Fibroblast of skin of right biceps (primary cell): ENCODE results near the gene ZNG1A.
A peak's percentile ranks its signal among the peaks of the same experiment; 100 is the strongest.
"Not testable (repeated sequence)": the region's sequence is repeated elsewhere in the genome, so short reads cannot be mapped to it uniquely, and the experiment has no call there.

Experiments used
- DNase-seq: peaks from one replicate; pipeline ENCODE4 v3.0.0-alpha.2; 2013

ZNG1A gene

DNA sequence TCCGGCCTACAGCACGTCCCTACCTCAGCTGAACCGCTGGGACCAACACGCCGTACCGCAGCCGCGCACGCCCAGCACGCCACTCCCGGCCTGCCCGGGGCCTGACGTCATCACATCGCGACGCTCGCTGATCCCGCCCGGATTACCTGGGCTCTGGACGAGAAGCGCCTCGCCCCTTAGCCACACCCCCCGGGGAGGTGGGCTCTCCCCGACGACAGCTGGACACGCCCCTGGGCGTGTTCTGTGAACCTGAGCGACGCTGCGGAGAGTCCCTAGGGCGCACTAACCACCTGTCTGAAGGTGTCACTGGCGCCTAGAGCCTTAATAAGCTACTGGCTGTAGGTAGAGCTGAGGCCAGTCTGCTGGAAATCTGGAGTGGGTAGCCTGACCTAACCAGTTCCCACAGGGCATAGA lies at the start of gene ZNG1A:
Gene ZNG1A, minus strand, starts transcription at position 87 of the 414 bp plus-strand sequence. CDS start 87 bp downstream, outside the sequence.
- not testable (repeated sequence) for DNase-seq

DNA sequence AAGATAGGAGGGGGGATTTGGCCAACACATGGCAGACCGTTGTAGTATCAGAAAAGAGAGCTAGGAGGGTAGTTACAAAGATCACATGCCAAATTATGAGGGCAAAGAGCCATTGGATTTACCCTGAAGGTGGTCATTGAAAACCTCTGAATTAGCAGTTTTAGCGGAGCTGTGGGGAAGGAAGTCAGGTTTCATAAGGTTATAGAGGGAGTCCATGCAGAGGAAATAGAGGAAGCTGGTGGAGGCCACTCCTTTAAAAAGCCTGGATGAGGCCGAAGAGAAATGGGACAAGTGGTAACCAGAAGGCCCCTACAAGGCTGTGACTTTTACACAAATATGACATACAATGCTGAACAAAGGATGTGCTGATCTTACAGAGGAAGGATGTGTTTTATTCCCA lies 49.0 kb upstream of the ZNG1A start:
- no peak for DNase-seq

DNA sequence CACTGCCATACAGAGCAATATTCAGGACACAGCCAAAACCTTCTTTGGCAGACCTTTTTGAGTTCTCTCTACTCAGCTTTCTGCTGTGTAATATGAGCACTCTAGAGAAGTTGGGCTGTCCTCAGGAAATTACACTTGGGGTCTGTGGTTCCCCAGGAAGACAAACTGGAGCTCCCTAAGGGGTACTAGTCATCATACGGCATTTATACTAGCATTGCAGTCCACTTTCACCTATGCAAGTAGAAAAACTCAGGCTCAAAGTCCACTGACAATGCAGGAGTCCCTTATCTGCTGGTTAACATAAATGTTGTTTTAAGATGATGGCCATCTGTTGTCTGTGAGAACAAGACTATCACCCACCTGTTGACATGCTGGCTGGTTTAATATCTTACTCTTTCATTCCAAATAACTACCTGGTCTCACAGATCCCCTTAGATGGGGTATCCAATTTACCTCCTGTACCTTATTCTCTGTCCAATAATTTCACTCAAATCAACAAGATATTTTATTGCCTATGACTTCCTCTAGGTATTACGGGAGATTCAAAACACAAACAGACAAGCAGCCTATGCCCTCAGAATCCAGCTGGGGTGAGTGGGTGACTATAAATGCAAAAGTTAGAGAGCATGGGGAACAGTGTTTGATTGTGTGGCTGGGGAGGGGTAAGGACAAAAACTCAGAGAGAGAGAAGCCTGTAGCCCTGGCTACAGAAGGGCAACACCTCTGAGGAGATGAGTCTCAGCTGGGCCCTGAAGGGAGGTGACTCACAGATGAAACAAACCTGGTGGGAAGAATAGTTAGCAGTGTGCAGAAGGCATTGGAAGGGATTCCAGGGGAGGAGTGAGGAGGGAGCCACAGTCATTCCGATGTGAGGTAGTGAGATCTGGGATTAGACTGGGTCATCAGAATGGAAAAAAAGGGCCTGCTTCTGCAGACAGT lies 46.0 kb upstream of the ZNG1A start:
- DNase-seq = no peak

- DNase-seq = no peak
These were observed 45.2 kb upstream of the ZNG1A start for GRCh38 chr9:224026-224425.

GRCh38 chr9:223152-223551 lies 44.3 kb upstream of the ZNG1A start:
- DNase-seq = no peak

DNA sequence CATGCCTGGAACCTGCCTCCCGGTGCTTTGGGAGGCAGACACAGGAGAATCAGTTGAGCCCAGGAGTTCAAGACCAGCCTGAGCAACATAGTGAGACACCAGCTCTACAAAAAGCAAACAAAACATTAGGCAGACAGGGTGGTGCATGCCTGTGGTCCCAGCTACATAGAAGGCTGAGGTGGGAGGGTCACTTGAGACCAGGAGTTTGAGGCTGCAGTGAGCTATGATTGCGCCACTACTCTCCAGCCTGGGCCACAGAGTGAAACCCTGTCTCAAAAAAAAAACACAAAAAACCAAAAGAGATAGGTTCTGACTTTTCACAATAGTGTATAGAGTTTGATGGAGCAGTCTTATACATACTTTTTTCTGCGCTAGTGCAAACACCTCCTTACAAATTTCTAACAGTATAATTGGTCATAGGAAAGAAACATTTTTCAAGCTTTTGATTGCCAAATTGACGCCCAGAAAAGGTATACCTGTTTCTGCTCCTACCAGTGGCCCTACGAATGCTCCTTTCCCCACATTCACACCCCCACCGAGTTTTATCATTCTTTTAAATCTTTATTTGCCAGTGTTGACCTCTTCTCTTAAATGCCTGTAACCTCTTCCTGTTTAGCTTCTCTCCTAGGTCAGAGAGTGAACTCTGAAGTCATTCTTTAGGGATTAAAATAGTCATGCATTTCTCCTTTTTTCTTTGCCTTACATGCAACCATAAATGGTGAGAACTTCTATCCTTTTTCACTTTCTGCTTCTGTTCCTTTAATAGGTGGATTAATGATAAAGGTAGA lies 43.3 kb upstream of the ZNG1A start:
- no peak for DNase-seq

DNA sequence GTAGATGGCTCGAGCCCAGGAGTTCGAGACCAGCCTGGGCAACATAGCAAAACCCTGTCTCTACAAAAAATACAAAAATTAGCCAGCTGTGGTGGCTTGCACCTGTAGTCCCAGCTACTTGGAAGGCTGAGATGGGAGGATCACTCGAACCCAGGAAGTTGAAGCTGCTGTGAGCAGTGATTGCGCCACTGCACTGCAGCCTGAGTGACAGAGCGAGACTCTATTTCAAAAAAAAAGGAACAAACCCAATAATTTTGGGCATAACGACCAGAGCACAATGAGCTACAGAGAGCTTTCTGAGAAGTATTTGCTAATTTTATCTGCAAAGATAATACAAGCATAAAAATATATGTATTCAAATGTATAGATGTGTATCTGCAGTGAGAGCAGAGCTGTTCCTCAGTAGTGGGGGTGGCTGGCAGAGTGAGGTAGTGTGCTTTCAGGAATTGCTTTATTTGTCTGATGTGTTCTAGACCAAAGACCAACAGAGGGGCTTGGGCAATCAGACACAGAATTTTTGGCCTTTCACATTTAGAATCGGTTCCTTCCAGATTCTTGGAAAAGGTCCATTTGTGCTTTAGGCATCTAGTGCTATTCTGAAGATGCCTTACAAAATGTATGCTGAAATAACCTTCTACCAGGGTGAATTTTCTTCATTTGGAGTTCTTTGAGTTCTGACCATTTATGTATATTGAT lies 41.0 kb upstream of the ZNG1A start:
- no peak for DNase-seq

- not testable (repeated sequence) for DNase-seq
These were observed 40.2 kb upstream of the ZNG1A start for GRCh38 chr9:219036-219435.

DNA sequence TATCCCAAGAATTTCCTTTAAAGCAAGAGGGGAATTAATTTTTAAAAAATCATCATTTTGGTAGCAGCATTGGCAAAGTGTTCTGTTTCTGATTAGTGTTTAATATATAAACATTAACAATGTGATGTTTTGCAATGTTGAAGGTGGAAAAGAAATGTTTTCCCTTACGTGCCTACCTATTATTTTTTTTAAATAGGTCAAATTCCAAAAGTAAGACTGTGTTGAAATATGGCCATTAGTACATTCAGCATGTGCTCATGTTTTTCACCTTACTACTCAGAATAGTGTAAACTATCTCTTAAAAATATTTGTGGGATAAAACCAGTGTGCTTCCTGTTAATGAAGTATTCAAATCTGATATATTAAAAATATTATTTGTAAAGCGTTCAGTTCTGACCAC lies 39.1 kb upstream of the ZNG1A start:
- DNase-seq = no peak

DNA sequence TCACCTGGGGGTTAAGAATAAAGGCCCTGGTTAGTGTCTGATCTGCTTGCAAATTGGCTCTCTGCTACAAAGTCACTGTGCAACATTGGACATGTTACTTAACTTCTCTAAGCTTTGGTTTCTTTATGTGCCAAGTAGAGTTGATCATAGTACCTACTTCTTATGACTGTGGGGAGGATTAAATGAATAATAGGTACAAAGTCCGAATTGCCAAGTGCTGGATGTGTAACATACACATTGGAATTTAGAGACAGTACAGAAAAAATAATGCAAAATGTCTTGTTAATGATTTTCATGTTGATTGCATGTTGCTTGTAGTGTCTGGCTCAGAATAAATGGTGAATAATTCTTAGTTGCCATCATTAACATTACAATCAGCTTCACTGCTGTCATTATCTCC lies 38.0 kb upstream of the ZNG1A start:
- DNase-seq = no peak

GRCh38 chr9:215631-216155 lies 36.8 kb upstream of the ZNG1A start:
- DNase-seq = no peak

GRCh38 chr9:214648-215493 lies 36.0 kb upstream of the ZNG1A start, which contains the start of gene DOCK8:
TSS of gene DOCK8 (plus strand) at chr9:214865. CDS start at chr9:214977, 112 bp downstream.
- DNase-seq = peak; percentile 11

- no peak for DNase-seq
These were observed 35.4 kb upstream of the ZNG1A start for GRCh38 chr9:214351-214647.

DNA sequence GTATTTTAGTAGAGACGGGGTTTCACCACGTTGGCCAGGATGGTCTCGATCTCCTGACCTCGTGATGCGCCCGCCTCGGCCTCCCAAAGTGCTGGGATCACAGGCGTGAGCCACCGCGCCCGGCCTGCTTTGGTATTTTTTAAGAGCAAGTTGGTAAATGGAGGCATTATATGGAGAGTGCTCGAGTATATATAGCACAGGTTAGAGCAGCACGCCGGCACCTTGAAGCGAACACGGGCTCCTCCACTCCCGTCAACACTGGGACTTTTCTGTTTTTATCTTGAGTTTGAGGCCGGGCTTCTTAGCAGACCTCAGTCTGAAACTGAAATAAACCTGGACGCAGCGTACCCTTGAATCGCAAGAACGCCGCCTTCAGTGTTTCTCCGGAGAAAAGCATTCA lies 35.0 kb upstream of the ZNG1A start:
- not testable (repeated sequence) for DNase-seq

DNA sequence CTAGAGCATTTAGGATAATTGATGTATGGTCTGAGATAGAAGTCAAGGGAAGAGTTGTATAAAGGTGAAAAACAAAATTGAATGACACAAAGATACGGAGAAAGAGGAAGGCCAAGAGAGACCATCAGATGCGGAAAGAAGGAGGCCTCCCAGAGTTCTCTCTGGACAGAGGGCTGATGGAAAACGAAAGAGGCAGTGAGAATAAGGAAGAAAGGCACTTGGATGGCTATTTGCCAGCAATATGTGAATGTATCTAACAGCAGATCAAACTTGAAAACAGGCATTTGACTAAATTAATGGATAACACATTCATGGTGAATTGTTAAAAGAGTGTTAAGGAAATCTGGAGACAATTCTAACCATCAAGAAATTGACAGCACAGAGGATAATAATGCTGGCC lies 33.4 kb upstream of the ZNG1A start:
- no peak for DNase-seq

- DNase-seq = no peak
These were observed 32.7 kb upstream of the ZNG1A start for GRCh38 chr9:211557-211956.

GRCh38 chr9:211036-211435 lies 32.2 kb upstream of the ZNG1A start:
- DNase-seq = no peak

- no peak for DNase-seq
These were observed 30.4 kb upstream of the ZNG1A start for GRCh38 chr9:209143-209758.

DNA sequence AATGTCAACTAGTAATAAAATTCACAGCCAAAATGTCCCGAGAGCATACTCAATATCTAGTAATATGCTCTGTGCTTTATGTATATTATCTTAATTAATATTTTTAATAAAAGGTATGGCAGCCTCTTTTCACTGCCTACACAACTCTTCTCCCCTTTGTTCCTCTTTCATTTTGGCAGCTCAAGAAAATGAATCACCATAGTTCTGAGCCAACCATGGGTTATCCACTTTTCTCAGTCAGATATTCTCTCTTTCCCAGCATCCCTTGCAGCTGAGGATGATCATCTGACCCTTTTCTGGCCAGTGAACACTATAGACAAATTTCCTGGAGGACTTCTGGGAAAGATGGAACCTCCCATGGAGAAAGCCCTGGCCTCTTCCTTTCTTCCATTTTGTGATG lies 27.6 kb upstream of the ZNG1A start:
- DNase-seq = no peak

GRCh38 chr9:199601-200000 lies 20.7 kb upstream of the ZNG1A start:
- not testable (repeated sequence) for DNase-seq

DNA sequence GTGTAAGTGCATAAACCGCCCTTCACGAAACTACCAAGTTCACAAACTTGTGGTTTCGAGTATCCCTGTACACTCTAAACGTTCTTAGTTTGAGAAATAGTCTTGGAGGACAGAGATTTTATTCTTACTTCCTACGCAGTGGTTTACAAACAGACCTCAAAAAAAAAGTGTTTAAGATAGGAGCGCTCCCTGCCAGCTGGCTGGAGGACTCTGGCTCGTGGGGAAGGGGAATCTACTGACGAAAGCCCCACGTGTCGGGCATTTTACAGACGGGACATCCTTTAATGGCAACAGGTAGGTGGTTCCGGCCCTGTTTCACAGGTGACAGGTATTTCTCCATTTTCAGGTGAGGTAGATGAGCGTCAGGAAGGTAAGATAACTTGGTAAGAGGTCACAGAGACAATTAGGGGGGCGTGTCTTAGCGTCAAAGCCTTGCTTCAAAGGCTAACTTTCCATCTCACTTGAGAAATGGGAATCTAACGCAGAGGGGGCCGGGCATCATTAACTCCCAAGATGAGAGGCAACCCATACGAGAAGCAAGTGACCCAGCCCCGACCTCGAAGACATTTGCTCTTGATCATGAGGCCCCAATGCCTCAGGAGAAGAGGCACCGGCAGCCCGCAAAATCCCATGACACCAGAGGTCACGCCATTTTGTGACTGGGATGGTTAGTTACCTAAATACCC lies 573 bp downstream of the ZNG1A start:
- DNase-seq = not testable (repeated sequence)
